GM08714 (cell line): ENCODE results near the gene GPR18.
"Not testable (repeated sequence)": the region's sequence is repeated elsewhere in the genome, so short reads cannot be mapped to it uniquely, and the experiment has no call there.

Source experiments
- H3K4me3 ChIP-seq: fragments of 200-500 bp; sonication (Bioruptor generic); 2 replicates; pipeline ENCODE4 v1.5.1; 2014; ENCODE audit warnings: mild to moderate bottlenecking, low read length, inconsistent platforms
- ZNF274 ChIP-seq: IDR thresholded peaks from 2 replicates; pipeline ENCODE4 v1.6.1; 2012; ENCODE audit warnings: mild to moderate bottlenecking, low read depth, low read length

The GPR18 gene

GRCh38 chr13:99224021-99224420 lies 34.2 kb downstream of the GPR18 start:
- TF ChIP-seq ZNF274 = no peak
- H3K4me3 ChIP-seq = no peak overlapping the region

- no peak overlapping the region for H3K4me3 ChIP-seq
- no peak for TF ChIP-seq ZNF274
Measured at GRCh38 chr13:99223587-99223986, 34.6 kb downstream of the GPR18 start.

- TF ChIP-seq ZNF274 = no peak
- no peak overlapping the region for H3K4me3 ChIP-seq
Measured at GRCh38 chr13:99221567-99222239, 36.5 kb downstream of the GPR18 start.

- no peak overlapping the region for H3K4me3 ChIP-seq
- no peak for TF ChIP-seq ZNF274
Measured at GRCh38 chr13:99220199-99220935, 37.8 kb downstream of the GPR18 start.

- no peak for TF ChIP-seq ZNF274
- no peak overlapping the region for H3K4me3 ChIP-seq
Measured at GRCh38 chr13:99218969-99219368, 39.2 kb downstream of the GPR18 start.

- no peak overlapping the region for H3K4me3 ChIP-seq
- no peak for TF ChIP-seq ZNF274
Measured at GRCh38 chr13:99218545-99218944, 39.6 kb downstream of the GPR18 start.

GRCh38 chr13:99218126-99218525 lies 40.1 kb downstream of the GPR18 start:
- TF ChIP-seq ZNF274 = no peak
- no peak overlapping the region for H3K4me3 ChIP-seq

- no peak overlapping the region for H3K4me3 ChIP-seq
Measured at GRCh38 chr13:99217461-99218110, 40.6 kb downstream of the GPR18 start.

GRCh38 chr13:99215184-99215830 lies 42.9 kb downstream of the GPR18 start:
- TF ChIP-seq ZNF274 = no peak
- H3K4me3 ChIP-seq = no peak overlapping the region; the same call in 1 of the 2 replicates

More at GRCh38 chr13:99217461-99218110, 40.6 kb downstream of the GPR18 start:
- no peak for TF ChIP-seq ZNF274

- peak overlapping the region; percentile 30; the same call in 1 of the 2 replicates for H3K4me3 ChIP-seq
- no peak for TF ChIP-seq ZNF274
Measured at GRCh38 chr13:99214731-99215130, 43.4 kb downstream of the GPR18 start.

- TF ChIP-seq ZNF274 = no peak
- H3K4me3 ChIP-seq = no peak overlapping the region; the same call in 1 of the 2 replicates
Measured at GRCh38 chr13:99214232-99214631, 43.9 kb downstream of the GPR18 start.

GRCh38 chr13:99211421-99212035 lies 46.7 kb downstream of the GPR18 start:
- TF ChIP-seq ZNF274 = no peak

GRCh38 chr13:99210627-99211026 lies 47.6 kb downstream of the GPR18 start:
- H3K4me3 ChIP-seq = not testable (repeated sequence)

More at GRCh38 chr13:99211421-99212035, 46.7 kb downstream of the GPR18 start:
- H3K4me3 ChIP-seq = no peak overlapping the region
